HepG2 (cell line): Measurements from ENCODE around the gene RNU6-1. TPM values are rescaled to one million over a fixed set of nuclear protein-coding genes. Genes with fewer than 3 reads are reported as not detected.
A peak's percentile ranks its signal among the peaks of the same experiment; 100 is the strongest.

Source experiments
- HDAC6 ChIP-seq: fragments of 200-600 bp; sonication (generic); IDR thresholded peaks from 2 replicates; pipeline ENCODE4 v1.7.0; 2017; ENCODE audit warnings: mild to moderate bottlenecking, antibody characterized with exemption, low read length, low read depth
- HNRNPK ChIP-seq: fragments of 200-400 bp; formaldehyde crosslinking; IDR thresholded peaks from 2 replicates; pipeline ENCODE4 v1.6.1; 2018; ENCODE audit warnings: low read length, low read depth, moderate library complexity, mild to moderate bottlenecking; ENCODE audit not compliant: poor library complexity, severe bottlenecking
- KLF16 ChIP-seq, 2 experiments: sonication (generic) in 1 of 2; formaldehyde crosslinking in 1 of 2; IDR thresholded peaks; 2 replicates each; pipeline versions ENCODE4 v1.6.1 to v1.8.0; 2016 to 2023; ENCODE audit warnings: missing genetic modification reagents in 2 of 2, missing compliant biosample characterization in 1 of 2
- MZF1 ChIP-seq: sonication (generic); formaldehyde crosslinking; IDR thresholded peaks from 2 replicates; pipeline ENCODE4 v1.8.1; 2023; ENCODE audit warnings: mild to moderate bottlenecking, missing genetic modification reagents, borderline replicate concordance
- NFRKB ChIP-seq: fragments of 450-650 bp; IDR thresholded peaks from 2 replicates; pipeline ENCODE4 v1.6.1; 2017
- NR2F1 ChIP-seq, 2 experiments: fragments of 450-650 bp in 1 of 2; formaldehyde crosslinking in 1 of 2; IDR thresholded peaks; 2 replicates each; pipeline versions ENCODE4 v1.5.0 to v1.6.1; 2016 to 2020; ENCODE audit warnings: mild to moderate bottlenecking in 1 of 2, missing compliant biosample characterization in 1 of 2, missing genetic modification reagents in 1 of 2, moderate library complexity in 1 of 2
- RAD51 ChIP-seq: fragments of 450-650 bp; IDR thresholded peaks from 2 replicates; pipeline ENCODE4 v1.6.1; 2016; ENCODE audit warnings: borderline replicate concordance
- SALL2 ChIP-seq: sonication (generic); formaldehyde crosslinking; IDR thresholded peaks from 2 replicates; pipeline ENCODE4 v1.8.1; 2023; ENCODE audit warnings: mild to moderate bottlenecking, missing genetic modification reagents, inconsistent platforms
- SATB2 ChIP-seq: sonication (generic); formaldehyde crosslinking; IDR thresholded peaks from 2 replicates; pipeline ENCODE4 v1.5.0; 2020; ENCODE audit warnings: missing genetic modification reagents
- TCF7L2 ChIP-seq: IDR thresholded peaks from 2 replicates; pipeline ENCODE4 v1.6.1; 2011; ENCODE audit warnings: mild to moderate bottlenecking, low read depth, low read length, moderate library complexity
- ZBTB7A ChIP-seq: sonication (generic); formaldehyde crosslinking; IDR thresholded peaks from 2 replicates; pipeline ENCODE4 v1.8.0; 2022; ENCODE audit warnings: mild to moderate bottlenecking, missing genetic modification reagents
- ZNF263 ChIP-seq: sonication (generic); formaldehyde crosslinking; IDR thresholded peaks from 2 replicates; pipeline ENCODE4 v1.4.0; 2020; ENCODE audit warnings: missing genetic modification reagents
- ZNF616 ChIP-seq: sonication (generic); formaldehyde crosslinking; IDR thresholded peaks from 2 replicates; pipeline ENCODE4 v1.5.0; 2020; ENCODE audit warnings: low read depth, mild to moderate bottlenecking, missing genetic modification reagents
- ZNF891 ChIP-seq: sonication (generic); formaldehyde crosslinking; IDR thresholded peaks from 2 replicates; pipeline ENCODE4 v1.5.0; 2020; ENCODE audit warnings: mild to moderate bottlenecking, missing genetic modification reagents
- ZSCAN20 ChIP-seq: sonication (generic); formaldehyde crosslinking; IDR thresholded peaks from 2 replicates; pipeline ENCODE4 v1.4.0; 2020; ENCODE audit warnings: missing genetic modification reagents, mild to moderate bottlenecking, borderline replicate concordance
- polyA plus RNA-seq, 8 experiments: library from polyadenylated mRNA; depleted of rRNA in 3 of 8; stranded (reverse) in 7 of 8; unstranded in 1 of 8; fragments of >200 nt; fragmentation: Illumina TruSeq in 4 of 8; extraction: Trizol in 4 of 8; gene quantifications; 2 replicates each; pipeline versions ENCODE4 v1.2.1 to v1.2.3, GENCODE V29; 2011 to 2016; ENCODE audit warnings: low read depth in 4 of 8, missing spikeins in 1 of 8, mixed read lengths in 1 of 8; ENCODE audit not compliant: insufficient read depth in 1 of 8
- total RNA-seq, 5 experiments: library from RNA; depleted of rRNA; stranded (reverse); fragments of >200 nt; fragmentation: Illumina TruSeq; extraction: Trizol; gene quantifications; 2 replicates each; pipeline ENCODE4 v1.2.3, GENCODE V29; 2016; ENCODE audit warnings: low read depth in 1 of 5
- TF ChIP-seq, protein P1 (sequence below): sonication (generic); formaldehyde crosslinking; IDR thresholded peaks from 2 replicates; pipeline ENCODE4 v1.4.0; 2020; ENCODE audit warnings: mild to moderate bottlenecking, low read depth, missing genetic modification reagents
- TF ChIP-seq, protein P2 (sequence below): fragments of 450-650 bp; IDR thresholded peaks from 2 replicates; pipeline ENCODE4 v1.6.1; 2017; ENCODE audit warnings: mild to moderate bottlenecking
- TF ChIP-seq, protein P3 (sequence below): sonication (generic); formaldehyde crosslinking; IDR thresholded peaks from 2 replicates; pipeline ENCODE4 v1.4.0; 2020; ENCODE audit warnings: mild to moderate bottlenecking, missing genetic modification reagents
- TF ChIP-seq, protein P4 (sequence below): sonication (generic); formaldehyde crosslinking; IDR thresholded peaks from 2 replicates; pipeline ENCODE4 v1.4.0; 2020; ENCODE audit warnings: missing genetic modification reagents
- TF ChIP-seq, protein P5 (sequence below): sonication (generic); formaldehyde crosslinking; IDR thresholded peaks from 2 replicates; pipeline ENCODE4 v1.5.0; 2020; ENCODE audit warnings: mild to moderate bottlenecking, missing genetic modification reagents, borderline replicate concordance

The RNU6-1 gene
- total and polyA plus RNA-seq, 2 of the 13 experiments (the other 11 are each of a cell fraction or from before 2014, with no cell fraction given): under 0.01 TPM; not detected in 1

DNA sequence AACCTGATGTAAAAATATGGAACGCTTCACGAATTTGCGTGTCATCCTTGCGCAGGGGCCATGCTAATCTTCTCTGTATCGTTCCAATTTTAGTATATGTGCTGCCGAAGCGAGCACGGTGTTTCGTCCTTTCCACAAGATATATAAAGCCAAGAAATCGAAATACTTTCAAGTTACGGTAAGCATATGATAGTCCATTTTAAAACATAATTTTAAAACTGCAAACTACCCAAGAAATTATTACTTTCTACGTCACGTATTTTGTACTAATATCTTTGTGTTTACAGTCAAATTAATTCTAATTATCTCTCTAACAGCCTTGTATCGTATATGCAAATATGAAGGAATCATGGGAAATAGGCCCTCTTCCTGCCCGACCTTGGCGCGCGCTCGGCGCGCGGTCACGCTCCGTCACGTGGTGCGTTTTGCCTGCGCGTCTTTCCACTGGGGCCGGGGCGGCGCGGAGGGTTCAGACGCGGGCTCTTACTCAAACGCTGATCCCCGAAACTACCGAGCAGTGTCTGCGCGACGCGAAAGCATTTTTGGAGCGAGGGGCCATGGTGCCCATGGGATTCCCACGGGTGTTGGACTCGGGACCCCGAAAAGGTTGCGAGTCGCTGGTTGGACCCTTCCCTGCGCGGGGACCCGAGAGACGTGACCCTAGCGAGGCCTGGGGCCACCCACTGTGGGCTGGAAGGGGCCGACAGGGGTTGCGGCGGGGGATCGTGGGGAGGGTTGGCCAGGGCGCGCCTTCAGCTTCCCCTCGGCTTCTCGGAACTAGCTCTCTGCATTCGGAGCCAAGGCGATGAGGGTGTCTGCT is at the start of gene RNU6-1 (continued):
- TF ChIP-seq TCF7L2 (no peak), RAD51 (peak; percentile 87), NFRKB (no peak), HDAC6 (no peak), ZBTB7A (CRISPR knock-in tag) (peak; percentile 57; the same call in 1 of the 2 replicates), SALL2 (CRISPR knock-in tag) (no peak), SATB2 (CRISPR knock-in tag) (no peak), MZF1 (no peak), ZNF263 (no peak), ZNF616 (CRISPR knock-in tag) (no peak), ZSCAN20 (CRISPR knock-in tag) (no peak), KLF16 (CRISPR knock-in tag; IDR thresholded peaks at IDR 0.05) (peak in 1 of 2 experiments; percentile 67; a peak in 2 of 4 replicates), NR2F1 (CRISPR knock-in tag; IDR thresholded peaks at IDR 0.05) (no peak), ZNF891 (CRISPR knock-in tag) (peak; percentile 79; the same call in 1 of the 2 replicates), HNRNPK (no peak)
- TF ChIP-seq, protein P1, sequence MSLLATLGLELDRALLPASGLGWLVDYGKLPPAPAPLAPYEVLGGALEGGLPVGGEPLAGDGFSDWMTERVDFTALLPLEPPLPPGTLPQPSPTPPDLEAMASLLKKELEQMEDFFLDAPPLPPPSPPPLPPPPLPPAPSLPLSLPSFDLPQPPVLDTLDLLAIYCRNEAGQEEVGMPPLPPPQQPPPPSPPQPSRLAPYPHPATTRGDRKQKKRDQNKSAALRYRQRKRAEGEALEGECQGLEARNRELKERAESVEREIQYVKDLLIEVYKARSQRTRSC (CRISPR knock-in tag): 0 out of 2 replicates have a peak, but pooled peaks have one; percentile 82
- TF ChIP-seq, protein P2, sequence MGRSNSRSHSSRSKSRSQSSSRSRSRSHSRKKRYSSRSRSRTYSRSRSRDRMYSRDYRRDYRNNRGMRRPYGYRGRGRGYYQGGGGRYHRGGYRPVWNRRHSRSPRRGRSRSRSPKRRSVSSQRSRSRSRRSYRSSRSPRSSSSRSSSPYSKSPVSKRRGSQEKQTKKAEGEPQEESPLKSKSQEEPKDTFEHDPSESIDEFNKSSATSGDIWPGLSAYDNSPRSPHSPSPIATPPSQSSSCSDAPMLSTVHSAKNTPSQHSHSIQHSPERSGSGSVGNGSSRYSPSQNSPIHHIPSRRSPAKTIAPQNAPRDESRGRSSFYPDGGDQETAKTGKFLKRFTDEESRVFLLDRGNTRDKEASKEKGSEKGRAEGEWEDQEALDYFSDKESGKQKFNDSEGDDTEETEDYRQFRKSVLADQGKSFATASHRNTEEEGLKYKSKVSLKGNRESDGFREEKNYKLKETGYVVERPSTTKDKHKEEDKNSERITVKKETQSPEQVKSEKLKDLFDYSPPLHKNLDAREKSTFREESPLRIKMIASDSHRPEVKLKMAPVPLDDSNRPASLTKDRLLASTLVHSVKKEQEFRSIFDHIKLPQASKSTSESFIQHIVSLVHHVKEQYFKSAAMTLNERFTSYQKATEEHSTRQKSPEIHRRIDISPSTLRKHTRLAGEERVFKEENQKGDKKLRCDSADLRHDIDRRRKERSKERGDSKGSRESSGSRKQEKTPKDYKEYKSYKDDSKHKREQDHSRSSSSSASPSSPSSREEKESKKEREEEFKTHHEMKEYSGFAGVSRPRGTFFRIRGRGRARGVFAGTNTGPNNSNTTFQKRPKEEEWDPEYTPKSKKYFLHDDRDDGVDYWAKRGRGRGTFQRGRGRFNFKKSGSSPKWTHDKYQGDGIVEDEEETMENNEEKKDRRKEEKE: no peak
- TF ChIP-seq, protein P3, sequence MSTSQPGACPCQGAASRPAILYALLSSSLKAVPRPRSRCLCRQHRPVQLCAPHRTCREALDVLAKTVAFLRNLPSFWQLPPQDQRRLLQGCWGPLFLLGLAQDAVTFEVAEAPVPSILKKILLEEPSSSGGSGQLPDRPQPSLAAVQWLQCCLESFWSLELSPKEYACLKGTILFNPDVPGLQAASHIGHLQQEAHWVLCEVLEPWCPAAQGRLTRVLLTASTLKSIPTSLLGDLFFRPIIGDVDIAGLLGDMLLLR: no peak
- TF ChIP-seq, protein P4, sequence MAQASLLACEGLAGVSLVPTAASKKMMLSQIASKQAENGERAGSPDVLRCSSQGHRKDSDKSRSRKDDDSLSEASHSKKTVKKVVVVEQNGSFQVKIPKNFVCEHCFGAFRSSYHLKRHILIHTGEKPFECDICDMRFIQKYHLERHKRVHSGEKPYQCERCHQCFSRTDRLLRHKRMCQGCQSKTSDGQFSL: no peak
- TF ChIP-seq, protein P5, sequence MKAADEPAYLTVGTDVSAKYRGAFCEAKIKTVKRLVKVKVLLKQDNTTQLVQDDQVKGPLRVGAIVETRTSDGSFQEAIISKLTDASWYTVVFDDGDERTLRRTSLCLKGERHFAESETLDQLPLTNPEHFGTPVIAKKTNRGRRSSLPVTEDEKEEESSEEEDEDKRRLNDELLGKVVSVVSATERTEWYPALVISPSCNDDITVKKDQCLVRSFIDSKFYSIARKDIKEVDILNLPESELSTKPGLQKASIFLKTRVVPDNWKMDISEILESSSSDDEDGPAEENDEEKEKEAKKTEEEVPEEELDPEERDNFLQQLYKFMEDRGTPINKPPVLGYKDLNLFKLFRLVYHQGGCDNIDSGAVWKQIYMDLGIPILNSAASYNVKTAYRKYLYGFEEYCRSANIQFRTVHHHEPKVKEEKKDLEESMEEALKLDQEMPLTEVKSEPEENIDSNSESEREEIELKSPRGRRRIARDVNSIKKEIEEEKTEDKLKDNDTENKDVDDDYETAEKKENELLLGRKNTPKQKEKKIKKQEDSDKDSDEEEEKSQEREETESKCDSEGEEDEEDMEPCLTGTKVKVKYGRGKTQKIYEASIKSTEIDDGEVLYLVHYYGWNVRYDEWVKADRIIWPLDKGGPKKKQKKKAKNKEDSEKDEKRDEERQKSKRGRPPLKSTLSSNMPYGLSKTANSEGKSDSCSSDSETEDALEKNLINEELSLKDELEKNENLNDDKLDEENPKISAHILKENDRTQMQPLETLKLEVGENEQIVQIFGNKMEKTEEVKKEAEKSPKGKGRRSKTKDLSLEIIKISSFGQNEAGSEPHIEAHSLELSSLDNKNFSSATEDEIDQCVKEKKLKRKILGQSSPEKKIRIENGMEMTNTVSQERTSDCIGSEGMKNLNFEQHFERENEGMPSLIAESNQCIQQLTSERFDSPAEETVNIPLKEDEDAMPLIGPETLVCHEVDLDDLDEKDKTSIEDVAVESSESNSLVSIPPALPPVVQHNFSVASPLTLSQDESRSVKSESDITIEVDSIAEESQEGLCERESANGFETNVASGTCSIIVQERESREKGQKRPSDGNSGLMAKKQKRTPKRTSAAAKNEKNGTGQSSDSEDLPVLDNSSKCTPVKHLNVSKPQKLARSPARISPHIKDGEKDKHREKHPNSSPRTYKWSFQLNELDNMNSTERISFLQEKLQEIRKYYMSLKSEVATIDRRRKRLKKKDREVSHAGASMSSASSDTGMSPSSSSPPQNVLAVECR (CRISPR knock-in tag): peak; percentile 43; the same call in 1 of the 2 replicates
